HG03460 (cell line): ENCODE results near the gene SPRR5.

Source experiments
- ATAC-seq: cut with Tn5 transposase; IDR thresholded peaks from one replicate; pipeline ENCODE4 v1.9.1; 2021; ENCODE audit not compliant: unreplicated experiment

The SPRR5 gene

DNA sequence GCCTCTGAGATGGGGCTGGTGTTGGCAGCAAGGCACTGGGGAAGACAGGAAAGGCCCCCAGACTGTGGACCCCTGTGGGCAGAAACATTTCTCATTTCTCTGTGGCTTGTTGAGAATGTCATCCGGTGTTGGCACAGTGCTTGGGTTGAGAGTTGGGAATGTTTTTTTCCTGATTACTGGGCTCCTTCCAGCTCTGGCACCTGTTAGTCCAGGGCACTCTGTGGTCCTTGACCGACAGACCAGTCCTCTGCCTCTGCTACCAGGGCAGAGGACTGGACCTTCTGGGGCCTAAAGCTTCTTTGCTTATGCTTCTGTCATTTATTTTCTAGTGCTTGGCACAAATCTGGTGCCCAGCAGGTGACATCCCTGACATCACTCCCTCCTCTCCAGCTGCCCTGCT lies 4.8 kb upstream of the SPRR5 start:
- no peak for ATAC-seq

DNA sequence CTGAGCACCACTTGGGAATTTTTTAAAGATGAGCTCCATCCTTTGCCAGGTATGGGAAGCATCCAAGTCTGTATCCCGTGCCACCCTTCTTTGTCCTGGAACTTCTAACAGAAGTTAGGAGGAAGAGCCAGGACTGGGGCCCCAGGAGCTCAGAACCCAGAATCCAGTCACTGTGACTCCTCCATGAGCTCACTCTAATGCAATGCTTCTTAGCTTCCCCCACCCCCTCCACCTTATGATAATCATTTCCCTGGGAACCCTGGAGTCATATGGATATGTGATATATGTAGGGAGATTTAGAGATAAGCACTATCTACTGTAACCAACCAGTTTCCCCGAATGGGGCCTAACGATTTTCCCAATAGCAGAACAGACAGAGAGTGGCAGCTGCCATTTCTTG lies 758 bp upstream of the SPRR5 start:
- no peak for ATAC-seq

DNA sequence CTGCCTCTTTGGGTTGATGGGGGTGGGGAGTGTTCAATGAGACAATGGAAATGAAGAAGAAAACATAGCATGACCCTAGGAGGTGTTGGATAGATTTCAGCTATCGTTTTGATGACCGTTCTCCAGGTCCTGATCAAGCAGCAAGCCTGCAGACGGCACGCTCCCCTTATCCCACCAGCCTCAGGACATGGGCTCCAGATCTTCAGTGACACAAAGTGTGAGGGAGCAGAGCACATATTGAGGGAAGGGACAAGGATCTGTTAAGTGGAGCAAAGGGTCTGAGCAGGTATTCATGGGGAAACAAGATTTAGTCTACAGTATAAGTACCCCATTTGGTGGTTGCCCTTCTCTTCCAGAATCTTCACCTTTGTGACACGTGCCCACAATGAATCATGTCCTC lies 4.7 kb downstream of the SPRR5 start:
- no peak for ATAC-seq

DNA sequence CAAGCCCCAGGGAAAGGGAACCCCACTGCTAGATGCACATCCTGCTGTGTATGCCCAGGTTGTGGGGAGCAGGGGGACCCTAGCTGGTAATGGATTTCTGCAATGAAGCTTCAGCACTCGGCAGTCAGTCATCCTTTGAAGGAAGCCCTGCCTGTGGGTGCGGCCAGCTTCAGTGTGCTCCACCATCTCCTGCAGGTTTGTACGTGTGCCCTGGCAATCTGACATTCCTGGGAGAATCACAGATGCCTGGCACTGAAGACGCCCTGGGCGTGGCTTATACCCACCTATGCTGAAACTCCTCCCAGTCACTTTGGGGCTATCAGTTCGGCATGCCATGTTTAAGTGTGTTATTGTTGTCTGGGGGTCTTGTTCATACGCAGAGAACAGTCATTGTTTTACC lies 6.8 kb downstream of the SPRR5 start:
- no peak for ATAC-seq

DNA sequence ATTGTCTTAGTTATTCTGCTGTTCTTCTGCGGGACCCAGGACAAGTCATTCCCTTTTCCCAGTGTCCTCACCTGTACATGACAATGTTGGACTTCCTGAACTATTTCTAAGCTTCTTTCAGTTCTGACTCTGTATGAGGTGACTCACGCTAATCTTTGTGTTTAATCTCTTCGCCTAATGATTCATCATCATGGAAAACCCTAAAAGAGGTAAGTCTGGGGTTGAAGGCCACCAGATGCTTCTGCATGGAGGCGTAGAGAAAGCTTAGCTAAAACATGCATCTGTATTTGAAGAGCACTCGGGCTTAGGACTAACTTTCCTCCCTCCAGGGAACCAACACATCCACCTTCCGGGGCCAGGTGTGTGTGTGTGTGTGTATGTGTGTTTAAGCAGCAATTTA lies 7.4 kb downstream of the SPRR5 start:
- no peak for ATAC-seq

DNA sequence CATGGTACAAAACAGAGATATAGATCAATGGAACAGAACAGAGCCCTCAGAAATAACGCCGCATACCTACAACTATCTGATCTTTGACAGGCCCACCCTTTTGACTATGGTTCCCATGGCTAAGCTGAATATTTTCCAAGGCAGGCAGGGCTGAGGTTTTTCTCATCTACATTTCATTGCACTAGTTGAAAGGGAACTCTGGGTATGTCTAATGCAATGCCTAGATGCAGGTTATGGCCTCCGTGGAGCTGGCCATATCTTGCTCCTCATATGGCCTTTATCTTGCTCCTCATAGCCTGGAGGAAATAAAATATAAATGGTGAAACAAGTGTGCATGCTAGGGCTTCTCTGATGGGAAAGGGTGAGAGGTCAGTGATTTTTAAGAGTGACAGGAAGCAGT lies 10.6 kb downstream of the SPRR5 start:
- ATAC-seq = no peak

DNA sequence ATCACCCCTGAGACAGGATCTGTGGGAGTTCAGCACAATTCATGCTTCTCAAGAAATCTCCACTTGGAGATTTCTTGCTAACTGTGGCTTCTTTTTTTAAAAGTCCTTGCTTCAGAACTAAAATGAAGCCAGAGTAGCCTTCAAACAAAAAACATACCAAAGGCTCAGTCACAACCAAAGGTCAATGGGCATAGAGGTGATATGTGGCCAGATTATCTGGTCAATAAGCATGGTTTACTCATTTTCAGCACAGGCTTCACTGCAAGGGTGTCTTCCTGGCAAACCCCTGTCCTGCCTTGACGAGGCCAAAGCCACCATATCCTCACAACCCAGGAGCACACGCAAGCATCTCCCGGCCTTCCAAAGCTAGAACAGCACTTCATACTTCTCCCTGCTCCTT lies 12.3 kb downstream of the SPRR5 start:
- no peak for ATAC-seq

DNA sequence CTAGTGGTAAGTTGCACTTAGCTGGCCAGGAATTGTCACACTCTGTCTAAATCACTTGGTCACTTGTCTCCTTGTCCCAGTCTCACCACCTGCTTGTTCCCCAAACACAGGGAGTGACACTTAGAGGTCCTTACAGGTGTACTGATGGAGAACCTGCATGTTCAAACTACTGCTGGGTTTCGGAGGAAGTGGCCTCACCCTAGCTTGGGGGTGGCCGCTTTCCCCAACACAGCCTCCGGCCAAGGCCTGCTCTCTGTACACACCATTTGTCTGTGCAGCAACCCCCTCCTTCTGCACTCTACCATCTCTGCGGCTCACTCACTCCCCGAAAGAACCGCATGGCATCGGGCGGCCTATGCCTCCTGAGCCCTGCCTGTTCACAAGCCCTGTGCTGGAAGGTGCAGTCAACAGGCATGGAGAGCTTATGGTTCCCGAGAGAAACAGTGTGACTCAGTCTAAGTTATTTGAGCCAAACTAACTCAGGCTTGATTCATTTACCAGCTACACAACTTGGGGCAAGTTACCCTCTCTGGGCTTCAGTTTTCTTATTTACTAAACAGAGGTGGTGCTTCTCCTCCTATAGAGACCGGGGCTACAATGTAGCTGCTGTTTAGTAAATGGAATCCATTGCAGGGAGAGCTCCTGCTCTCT lies 12.9 kb downstream of the SPRR5 start:
- no peak for ATAC-seq

DNA sequence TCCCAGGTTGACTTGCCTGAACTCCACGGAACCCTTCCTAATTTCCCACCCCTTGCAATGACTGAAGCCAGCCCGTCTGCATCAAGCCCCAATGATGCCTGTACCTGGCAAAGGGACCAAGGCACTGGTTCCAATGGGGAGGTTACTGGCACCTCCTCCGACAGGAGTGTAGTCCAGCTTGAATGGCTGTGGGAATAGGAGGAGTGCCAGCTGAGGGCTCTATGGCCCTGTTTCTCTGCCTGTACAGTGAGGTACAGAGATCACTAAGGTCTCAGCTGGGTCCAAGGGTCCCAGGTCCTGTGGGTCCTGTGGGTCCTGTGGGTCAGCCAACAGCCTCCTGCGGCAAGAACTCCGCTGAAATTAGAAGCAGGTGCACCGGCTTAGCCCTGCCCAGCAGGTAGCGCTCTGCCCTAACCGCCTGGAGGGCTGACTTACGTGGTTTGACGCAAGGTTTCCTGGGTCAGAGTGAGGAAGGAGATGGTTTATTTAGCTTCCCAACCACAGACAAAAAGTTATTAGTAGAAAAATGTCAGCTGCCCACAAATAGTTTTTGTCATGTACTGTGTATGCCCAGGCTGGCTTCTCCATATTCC lies 13.5 kb downstream of the SPRR5 start:
- ATAC-seq = no peak

DNA sequence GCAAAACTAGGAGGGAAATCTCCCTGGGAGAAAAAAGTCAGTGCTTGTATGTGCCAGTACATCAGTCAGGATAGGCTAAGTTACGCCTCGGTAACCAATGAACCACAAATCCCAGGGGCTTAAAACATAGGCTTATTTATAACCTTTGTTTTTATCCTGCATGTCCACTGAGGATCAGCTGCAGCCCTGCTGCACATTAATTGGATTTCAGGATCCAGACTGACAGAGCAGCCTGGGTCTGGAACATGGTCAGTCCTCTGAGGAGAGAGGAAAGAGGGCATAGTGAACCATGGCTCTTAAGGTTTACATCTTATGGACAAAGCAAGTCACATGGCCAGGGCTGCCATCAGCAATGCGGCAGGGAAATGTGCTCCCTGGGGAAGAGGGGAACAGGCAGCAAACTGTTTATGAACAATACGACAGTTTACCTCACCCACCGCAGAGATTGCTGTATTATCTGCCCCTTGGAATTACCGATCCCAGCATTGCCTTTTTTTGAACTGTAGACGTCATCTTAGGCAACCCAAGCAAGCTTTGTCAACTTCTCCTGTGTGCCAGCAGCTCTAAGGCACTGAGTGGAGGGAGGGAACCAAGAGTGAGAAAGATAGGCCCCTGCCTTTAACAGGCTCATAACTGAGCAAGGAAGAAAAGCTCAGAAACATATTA lies 14.4 kb downstream of the SPRR5 start:
- no peak for ATAC-seq

DNA sequence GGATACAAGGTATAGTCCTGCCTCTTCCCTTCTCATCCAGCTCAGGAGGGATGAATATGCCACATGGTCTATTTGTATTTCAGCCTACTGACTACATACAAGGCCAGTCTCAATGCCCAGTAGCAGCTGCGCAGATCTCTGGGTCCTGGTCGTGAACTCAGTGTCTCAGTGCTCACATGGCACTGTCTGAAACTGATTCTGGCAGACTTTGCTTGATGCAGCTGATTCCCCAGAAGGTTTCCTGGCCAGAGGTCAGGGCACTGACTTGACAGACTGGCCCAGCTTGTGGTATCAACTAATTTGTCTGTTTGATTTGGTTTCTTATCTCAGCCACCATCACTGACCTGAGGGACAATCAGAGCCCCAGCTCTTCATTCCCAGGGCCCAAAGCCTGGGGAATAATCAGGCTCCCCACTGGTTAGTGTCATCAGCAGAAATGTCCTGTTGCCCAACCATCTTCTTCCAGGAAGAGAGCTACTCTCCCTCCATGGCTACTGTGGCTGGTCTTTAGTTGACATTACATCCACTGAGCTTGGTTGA lies 15.9 kb downstream of the SPRR5 start:
- ATAC-seq = no peak

DNA sequence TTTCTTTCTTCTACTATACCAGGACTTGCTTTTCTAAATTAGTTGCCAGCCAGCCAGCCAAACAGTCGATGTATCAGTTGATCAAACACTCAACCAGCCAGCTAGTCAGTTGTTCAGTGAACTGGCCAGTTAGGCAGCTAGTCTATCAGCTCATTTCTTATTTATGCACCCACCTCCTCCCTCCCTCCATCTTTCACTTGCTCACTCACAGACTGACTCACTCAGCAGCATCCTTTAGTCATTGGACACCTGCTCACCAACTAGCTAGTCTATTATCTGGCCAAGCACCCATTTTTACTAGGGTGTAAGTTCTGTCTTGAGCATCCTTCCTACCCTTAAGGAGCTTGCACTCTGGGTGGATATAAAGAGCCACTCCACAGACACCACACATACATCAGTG lies 17.5 kb downstream of the SPRR5 start:
- ATAC-seq = no peak

DNA sequence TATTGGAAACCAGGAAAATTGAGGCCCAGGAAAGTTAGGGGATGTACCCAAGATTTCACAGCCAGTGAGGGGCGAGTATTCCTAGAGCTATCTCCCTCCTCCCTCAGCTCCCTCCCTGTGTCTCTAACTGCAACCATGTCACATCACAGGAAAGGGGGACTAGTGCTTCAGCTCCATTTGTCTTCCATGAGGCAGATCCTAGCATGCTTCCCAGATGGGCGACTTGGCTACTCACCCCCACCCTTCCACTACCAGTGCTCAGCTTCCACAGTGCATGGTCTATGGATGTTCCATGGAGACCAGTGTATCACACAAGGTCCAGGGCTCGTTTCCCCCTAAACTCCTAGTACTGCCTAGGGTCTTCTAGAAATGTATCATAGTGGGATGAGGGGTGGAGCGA lies 18.8 kb downstream of the SPRR5 start:
- no peak for ATAC-seq

DNA sequence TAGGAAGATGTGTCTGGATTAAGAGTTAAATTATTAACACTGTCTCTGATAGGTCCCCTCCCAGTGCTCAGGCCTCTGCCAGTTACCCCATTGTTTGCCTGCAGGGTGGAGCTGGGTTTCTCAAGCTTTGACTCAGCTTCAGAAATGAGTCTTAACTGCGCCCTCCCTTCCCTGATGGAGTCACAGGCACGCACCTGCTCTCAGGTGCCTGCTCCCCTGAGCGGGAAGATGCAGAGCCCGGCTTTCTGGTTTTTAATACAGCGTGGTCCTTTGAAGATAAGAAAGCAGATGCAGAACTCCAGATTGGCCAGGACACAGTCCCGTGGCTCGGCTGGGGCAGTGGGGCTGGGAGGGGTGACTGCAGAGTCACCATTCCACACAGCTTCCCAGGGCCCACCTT lies 20.2 kb downstream of the SPRR5 start:
- ATAC-seq = no peak

DNA sequence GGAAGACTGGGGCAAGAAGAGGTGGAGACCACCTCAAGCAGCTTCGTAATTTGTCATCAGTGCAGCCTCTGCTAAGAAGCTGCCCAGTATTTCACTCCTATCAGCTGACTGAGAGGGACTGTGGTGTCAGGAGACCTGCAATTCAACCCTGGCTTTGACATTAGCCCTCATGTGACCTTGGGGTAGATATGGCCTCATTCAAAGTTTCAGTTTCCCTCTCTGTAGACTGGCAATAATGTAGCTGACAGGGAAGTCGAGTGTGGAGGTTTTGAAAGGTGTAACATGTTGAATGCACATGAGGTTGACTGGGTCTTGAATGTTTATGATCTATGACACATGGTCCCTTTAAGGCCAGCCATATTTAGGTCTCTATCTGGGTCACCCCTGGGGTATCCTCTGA lies 21.2 kb downstream of the SPRR5 start:
- peak; percentile 76 for ATAC-seq

DNA sequence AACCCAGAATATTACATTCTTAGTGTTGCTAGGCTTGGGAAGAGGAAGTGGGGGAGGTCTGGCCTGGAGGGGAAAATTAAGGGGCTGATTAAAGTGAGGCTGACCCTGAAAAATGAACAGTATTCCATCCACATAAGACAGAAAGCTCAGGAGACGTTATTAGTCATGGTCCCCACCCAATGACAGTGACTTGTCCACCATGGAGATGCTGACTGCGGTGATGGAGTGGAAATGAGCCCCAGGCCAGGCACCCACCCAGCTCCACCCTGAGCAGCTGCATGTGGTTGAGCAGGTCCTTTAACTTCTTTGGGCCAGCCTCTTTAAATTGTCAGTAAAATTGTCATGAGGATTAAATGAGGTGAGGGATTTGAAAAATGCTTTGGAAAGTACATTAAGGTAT lies 22.0 kb downstream of the SPRR5 start:
- no peak for ATAC-seq

DNA sequence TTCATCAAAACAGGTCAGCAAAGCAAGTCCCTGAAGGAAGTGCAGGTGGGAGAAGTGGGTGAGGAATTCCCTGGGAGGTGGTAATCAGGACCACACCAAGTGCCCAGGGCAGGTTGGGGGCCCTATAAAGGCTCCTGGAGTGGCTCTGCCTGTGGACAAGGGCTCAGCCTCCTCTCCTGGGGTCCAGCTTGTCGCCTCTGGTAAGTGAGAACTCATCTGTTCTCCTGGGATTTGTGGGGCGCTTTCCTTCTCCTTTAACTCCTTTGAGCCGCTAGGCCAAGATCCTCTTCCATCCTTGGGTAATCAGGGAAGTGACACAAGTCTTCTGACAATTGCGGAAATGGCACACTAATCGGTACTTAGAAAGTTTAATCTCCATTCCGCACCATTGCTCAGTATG lies 23.5 kb downstream of the SPRR5 start, which contains the start of gene SPRR4:
TSS of gene SPRR4 (plus strand) at position 154 of the 400 bp plus-strand sequence. CDS start 1,243 bp downstream, outside the sequence.
- ATAC-seq = no peak

DNA sequence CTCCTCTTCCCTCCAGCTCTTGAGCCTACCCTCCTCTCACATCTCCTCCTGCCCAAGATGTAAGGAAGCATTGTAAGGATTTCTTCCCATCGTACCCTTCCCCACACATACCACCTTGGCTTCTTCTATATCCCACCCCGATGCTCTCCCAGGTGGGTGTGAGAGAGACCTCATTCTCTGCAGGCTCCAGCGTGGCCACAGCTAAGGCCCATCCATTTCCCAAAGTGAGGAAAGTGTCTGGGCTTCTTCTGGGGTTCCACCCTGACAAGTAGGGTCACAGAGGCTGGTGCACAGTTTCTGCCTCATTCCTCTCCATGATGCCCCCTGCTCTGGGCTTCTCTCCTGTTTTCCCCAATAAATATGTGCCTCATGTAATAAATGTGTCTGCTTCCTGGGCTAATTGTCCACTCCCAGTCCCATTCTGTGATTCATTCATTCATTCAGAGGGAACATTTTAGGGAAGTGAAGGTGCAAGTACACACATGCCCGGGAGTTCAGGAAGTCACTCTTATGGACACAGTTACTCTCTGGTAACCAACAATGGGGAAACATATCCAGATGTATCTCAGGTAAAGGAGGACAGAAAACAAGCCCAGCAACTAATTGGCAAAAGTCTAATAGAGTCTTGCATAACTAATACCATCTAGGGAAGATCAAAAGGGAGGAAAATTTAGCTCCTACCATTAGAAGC lies 25.3 kb downstream of the SPRR5 start:
- ATAC-seq = no peak

DNA sequence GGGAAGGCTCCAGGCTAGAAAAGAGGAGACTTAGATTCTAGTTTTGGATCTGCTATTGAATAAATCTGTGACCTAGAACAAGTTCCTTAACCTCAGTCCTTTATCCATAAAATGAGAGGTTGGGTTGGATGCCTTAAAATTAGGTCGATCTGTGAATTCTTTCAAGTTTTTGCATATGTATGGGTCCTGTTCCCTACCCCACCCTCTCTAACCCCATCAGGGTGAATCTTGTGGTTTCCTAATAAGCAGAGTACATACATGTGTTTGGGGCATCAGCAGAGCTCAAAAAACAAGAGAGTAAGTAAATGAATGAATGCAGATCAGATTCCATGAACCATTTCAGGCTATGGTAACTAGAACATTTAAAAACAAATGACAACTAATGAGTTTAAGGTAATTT lies 29.7 kb downstream of the SPRR5 start:
- ATAC-seq = no peak

DNA sequence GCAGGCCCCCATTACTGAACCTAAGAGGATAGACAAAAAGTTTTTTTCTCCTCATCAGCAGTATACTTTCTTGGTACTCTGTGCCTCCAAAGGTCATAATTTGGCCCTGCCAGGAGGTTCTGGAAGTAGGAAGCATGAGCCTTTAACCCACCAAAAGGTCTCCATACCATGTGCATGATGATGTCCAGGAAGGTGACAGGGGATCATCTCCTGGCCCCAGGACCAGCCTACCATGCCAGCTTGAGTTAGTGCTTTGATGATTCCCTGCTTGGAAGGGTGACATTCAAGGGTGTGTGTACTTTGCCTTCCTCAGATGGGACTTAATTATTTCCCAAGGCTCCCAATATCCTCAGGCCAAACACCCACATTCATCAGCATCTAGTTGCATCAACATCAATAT lies 30.6 kb downstream of the SPRR5 start:
- no peak for ATAC-seq

DNA sequence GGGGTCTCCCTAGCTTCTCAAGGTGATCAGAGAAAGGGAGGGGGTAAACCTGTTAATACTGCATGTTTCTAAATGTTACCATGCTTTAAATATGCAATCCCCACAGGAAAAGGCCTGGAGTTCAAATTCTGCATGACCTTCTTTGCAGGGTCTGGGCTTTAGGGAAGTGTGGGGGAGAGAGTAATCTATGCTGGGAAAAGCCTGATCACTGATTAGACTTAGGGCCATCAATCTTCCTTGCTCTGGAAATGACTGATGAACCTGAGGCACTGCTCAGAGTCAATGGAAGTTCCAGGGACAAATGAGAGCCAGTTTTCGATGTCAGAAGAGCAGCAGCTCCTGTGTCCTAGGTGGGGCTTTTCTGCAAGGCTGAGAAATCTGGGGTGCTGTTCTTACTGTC lies 33.7 kb downstream of the SPRR5 start:
- ATAC-seq = no peak
